Measurements from ENCODE around the gene CXCL3. TPM values are rescaled to one million over a fixed set of nuclear protein-coding genes. Genes with fewer than 3 reads are reported as not detected.

The CXCL3 gene
- total and polyA plus RNA-seq, 9 of the 15 experiments (the other 6 are each of a cell fraction or from before 2014, with no cell fraction given): 2.3 to 8.9 (median 6.1) TPM

DNA sequence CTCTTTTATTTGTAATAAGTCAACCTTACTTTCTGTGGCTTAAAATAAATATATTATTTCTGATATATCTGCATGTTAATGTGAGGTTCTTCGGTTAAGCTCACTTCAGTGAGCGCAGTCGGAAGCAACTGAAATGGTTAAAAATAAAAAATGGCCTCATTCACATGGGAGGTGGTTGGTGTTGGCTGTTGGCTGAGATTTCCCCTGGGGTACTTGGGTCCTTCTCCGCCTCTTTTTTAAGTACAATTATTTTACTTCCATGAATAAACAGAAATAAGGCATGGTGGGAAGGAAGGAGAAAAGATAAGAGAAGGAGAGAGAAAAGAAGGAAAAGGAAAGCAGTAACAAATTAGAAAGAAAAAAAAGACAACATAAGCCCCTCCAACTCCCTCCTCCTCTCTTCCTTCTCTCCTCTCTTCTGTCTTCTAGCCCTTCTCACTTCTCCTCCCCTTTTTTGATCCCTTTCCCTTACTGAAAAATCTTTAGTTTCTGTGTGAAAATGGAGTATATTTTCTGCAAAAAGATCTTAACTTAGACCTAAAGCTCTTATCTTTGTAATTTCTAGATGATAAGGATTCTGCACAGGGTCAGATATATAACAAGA lies 19.7 kb upstream of the CXCL3 start (continued):
- peak; percentile 80 for TF ChIP-seq NFRKB (IDR thresholded peaks at IDR 0.05; ENCODE audit: low read depth)
- 0 out of 2 replicates have a peak, but pooled peaks have one; percentile 9 for TF ChIP-seq NFE2L1 (tag; IDR thresholded peaks at IDR 0.05; ENCODE audit: borderline replicate concordance, low read depth)
- no peak for TF ChIP-seq KAT8 (IDR thresholded peaks at IDR 0.05; ENCODE audit: low read depth)
- no peak for TF ChIP-seq DLX4 (CRISPR knock-in tag; IDR thresholded peaks at IDR 0.05)
- no peak for TF ChIP-seq ATF7 (IDR thresholded peaks at IDR 0.05)
- TF ChIP-seq ZBTB49 (CRISPR knock-in tag; IDR thresholded peaks at IDR 0.05; ENCODE audit: borderline replicate concordance): no peak
- TF ChIP-seq CHCHD3 (CRISPR knock-in tag; IDR thresholded peaks at IDR 0.05): no peak
- TF ChIP-seq ARNT (IDR thresholded peaks at IDR 0.05): no peak
- TF ChIP-seq, protein P1, sequence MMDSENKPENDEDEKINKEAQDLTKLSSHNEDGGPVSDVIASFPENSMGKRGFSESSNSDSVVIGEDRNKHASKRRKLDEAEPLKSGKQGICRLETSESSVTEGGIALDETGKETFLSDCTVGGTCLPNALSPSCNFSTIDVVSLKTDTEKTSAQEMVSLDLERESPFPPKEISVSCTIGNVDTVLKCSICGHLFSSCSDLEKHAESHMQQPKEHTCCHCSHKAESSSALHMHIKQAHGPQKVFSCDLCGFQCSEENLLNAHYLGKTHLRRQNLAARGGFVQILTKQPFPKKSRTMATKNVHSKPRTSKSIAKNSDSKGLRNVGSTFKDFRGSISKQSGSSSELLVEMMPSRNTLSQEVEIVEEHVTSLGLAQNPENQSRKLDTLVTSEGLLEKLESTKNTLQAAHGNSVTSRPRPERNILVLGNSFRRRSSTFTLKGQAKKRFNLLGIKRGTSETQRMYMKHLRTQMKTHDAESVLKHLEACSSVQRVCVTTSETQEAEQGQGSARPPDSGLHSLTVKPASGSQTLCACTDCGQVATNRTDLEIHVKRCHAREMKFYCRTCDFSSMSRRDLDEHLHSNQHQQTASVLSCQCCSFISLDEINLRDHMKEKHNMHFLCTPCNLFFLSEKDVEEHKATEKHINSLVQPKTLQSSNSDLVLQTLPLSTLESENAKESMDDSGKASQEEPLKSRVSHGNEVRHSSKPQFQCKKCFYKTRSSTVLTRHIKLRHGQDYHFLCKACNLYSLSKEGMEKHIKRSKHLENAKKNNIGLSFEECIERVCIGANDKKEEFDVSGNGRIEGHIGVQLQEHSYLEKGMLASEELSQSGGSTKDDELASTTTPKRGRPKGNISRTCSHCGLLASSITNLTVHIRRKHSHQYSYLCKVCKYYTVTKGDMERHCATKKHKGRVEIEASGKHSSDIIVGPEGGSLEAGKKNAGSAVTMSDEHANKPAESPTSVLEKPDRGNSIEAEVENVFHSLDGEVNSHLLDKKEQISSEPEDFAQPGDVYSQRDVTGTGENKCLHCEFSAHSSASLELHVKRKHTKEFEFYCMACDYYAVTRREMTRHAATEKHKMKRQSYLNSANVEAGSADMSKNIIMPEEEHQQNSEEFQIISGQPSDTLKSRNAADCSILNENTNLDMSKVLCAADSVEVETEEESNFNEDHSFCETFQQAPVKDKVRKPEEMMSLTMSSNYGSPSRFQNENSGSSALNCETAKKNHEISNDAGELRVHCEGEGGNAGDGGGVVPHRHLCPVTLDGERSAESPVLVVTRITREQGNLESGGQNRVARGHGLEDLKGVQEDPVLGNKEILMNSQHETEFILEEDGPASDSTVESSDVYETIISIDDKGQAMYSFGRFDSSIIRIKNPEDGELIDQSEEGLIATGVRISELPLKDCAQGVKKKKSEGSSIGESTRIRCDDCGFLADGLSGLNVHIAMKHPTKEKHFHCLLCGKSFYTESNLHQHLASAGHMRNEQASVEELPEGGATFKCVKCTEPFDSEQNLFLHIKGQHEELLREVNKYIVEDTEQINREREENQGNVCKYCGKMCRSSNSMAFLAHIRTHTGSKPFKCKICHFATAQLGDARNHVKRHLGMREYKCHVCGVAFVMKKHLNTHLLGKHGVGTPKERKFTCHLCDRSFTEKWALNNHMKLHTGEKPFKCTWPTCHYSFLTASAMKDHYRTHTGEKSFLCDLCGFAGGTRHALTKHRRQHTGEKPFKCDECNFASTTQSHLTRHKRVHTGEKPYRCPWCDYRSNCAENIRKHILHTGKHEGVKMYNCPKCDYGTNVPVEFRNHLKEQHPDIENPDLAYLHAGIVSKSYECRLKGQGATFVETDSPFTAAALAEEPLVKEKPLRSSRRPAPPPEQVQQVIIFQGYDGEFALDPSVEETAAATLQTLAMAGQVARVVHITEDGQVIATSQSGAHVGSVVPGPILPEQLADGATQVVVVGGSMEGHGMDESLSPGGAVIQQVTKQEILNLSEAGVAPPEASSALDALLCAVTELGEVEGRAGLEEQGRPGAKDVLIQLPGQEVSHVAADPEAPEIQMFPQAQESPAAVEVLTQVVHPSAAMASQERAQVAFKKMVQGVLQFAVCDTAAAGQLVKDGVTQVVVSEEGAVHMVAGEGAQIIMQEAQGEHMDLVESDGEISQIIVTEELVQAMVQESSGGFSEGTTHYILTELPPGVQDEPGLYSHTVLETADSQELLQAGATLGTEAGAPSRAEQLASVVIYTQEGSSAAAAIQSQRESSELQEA (IDR thresholded peaks at IDR 0.05; ENCODE audit: low read depth): no peak
- TF ChIP-seq SFPQ (IDR thresholded peaks at IDR 0.05; ENCODE audit: low read depth, low read length): no peak
- TF ChIP-seq ELF4 (CRISPR knock-in tag; IDR thresholded peaks at IDR 0.05): no peak
- TF ChIP-seq ZNF23 (CRISPR knock-in tag; IDR thresholded peaks at IDR 0.05): 0 out of 2 replicates have a peak, but pooled peaks have one; percentile 11
- no peak for TF ChIP-seq NELFE (IDR thresholded peaks at IDR 0.05; ENCODE audit: insufficient read depth, insufficient read length)
- 0 out of 2 replicates have a peak, but pooled peaks have one; percentile 10 for TF ChIP-seq SMARCA4 (IDR thresholded peaks at IDR 0.05)
- no peak for TF ChIP-seq NEUROD1 (IDR thresholded peaks at IDR 0.05; ENCODE audit: borderline replicate concordance, low read depth, low read length, partially characterized antibody)

Measured in K562 (cell line).